Liver (tissue), 9 donors: Measurements from ENCODE around the gene BRAF. TPM values are rescaled to one million over a fixed set of nuclear protein-coding genes. Genes with fewer than 3 reads are reported as not detected.

Experiments
- DNase-seq: peaks from one replicate; pipeline ENCODE4 v3.0.0-alpha.2; 2017; ENCODE audit warnings: low spot score
- H3K27ac ChIP-seq, 2 donors: one replicate each; pipeline ENCODE4 v1.7.0; 2013; ENCODE audit warnings: inconsistent platforms in 2 of 2, low read length in 2 of 2, control low read depth in 1 of 2, low read depth in 1 of 2, mild to moderate bottlenecking in 1 of 2
- H3K27me3 ChIP-seq, 4 donors: one replicate each; pipeline versions ENCODE4 v1.6.1 to v1.7.0; 2013; ENCODE audit warnings: low read length in 3 of 4, inconsistent platforms in 1 of 4, mild to moderate bottlenecking in 1 of 4, moderate library complexity in 1 of 4; ENCODE audit not compliant: control insufficient read depth in 4 of 4, insufficient read depth in 4 of 4
- H3K36me3 ChIP-seq, 4 donors: one replicate each; pipeline versions ENCODE4 v1.6.1 to v1.7.0; 2013; ENCODE audit warnings: low read length in 3 of 4, mild to moderate bottlenecking in 3 of 4, low read depth in 1 of 4, moderate library complexity in 1 of 4; ENCODE audit not compliant: control insufficient read depth in 4 of 4, insufficient read depth in 3 of 4
- H3K4me1 ChIP-seq, 4 donors: one replicate each; pipeline versions ENCODE4 v1.6.1 to v1.7.0; 2013; ENCODE audit warnings: low read length in 3 of 4, mild to moderate bottlenecking in 3 of 4, moderate library complexity in 1 of 4; ENCODE audit not compliant: control insufficient read depth in 4 of 4, insufficient read depth in 4 of 4
- H3K4me3 ChIP-seq, 3 donors: one replicate each; pipeline versions ENCODE4 v1.6.1 to v1.7.0; 2013; ENCODE audit warnings: low read length in 3 of 3, control low read depth in 1 of 3, low read depth in 1 of 3, mild to moderate bottlenecking in 1 of 3
- H3K9ac ChIP-seq, 2 donors: one replicate each; pipeline ENCODE4 v1.7.0; 2013; ENCODE audit warnings: low read length in 2 of 2, mild to moderate bottlenecking in 2 of 2, moderate library complexity in 2 of 2, control low read depth in 1 of 2, low read depth in 1 of 2
- H3K9me3 ChIP-seq, 4 donors: one replicate each; pipeline versions ENCODE4 v1.6.1 to v1.7.0; 2013; ENCODE audit warnings: low read length in 3 of 4; ENCODE audit not compliant: control insufficient read depth in 4 of 4
- EGR1 ChIP-seq, 2 donors: IDR thresholded peaks; 2 replicates each; pipeline ENCODE4 v1.6.1; 2016 to 2018; ENCODE audit warnings: antibody characterized with exemption in 2 of 2, low read depth in 2 of 2
- FOXA1 ChIP-seq: IDR thresholded peaks from 2 replicates; pipeline ENCODE4 v1.6.1; 2016; ENCODE audit warnings: antibody characterized with exemption
- FOXA2 ChIP-seq: IDR thresholded peaks from 2 replicates; pipeline ENCODE4 v1.6.1; 2016; ENCODE audit warnings: antibody characterized with exemption
- GABPA ChIP-seq, 2 donors: IDR thresholded peaks in 1 of 2; conservative IDR thresholded peaks in 1 of 2; 2 replicates each; pipeline ENCODE4 v1.6.1; 2016; ENCODE audit warnings: antibody characterized with exemption in 2 of 2, mild to moderate bottlenecking in 1 of 2, moderate library complexity in 1 of 2
- HNF4A ChIP-seq, 2 donors: conservative IDR thresholded peaks; 2 replicates each; pipeline ENCODE4 v1.6.1; 2016; ENCODE audit warnings: antibody characterized with exemption in 2 of 2, mild to moderate bottlenecking in 2 of 2
- HNF4G ChIP-seq: IDR thresholded peaks from 2 replicates; pipeline ENCODE4 v1.6.1; 2016; ENCODE audit warnings: antibody characterized with exemption
- JUND ChIP-seq, 2 donors: IDR thresholded peaks; 2 replicates each; pipeline ENCODE4 v1.6.1; 2016; ENCODE audit warnings: antibody characterized with exemption in 2 of 2
- NR2F2 ChIP-seq: IDR thresholded peaks from 2 replicates; pipeline ENCODE4 v1.6.1; 2016; ENCODE audit warnings: antibody characterized with exemption
- RAD21 ChIP-seq, 2 donors: IDR thresholded peaks; 2 replicates each; pipeline ENCODE4 v1.6.1; 2016; ENCODE audit warnings: antibody characterized with exemption in 2 of 2, mild to moderate bottlenecking in 2 of 2
- RXRA ChIP-seq, 2 donors: IDR thresholded peaks; 2 replicates each; pipeline ENCODE4 v1.6.1; 2017 to 2018; ENCODE audit warnings: antibody characterized with exemption in 2 of 2, mild to moderate bottlenecking in 1 of 2
- SP1 ChIP-seq: IDR thresholded peaks from 2 replicates; pipeline ENCODE4 v1.6.1; 2018; ENCODE audit warnings: antibody characterized with exemption, mild to moderate bottlenecking
- TAF1 ChIP-seq: conservative IDR thresholded peaks from 2 replicates; pipeline ENCODE4 v1.6.1; 2016; ENCODE audit warnings: antibody characterized with exemption, mild to moderate bottlenecking
- YY1 ChIP-seq: IDR thresholded peaks from 2 replicates; pipeline ENCODE4 v1.6.1; 2016; ENCODE audit warnings: antibody characterized with exemption, mild to moderate bottlenecking
- WGBS: extraction: QIAGEN DNeasy Blood & Tissue Kit; methylation state at CpG from one replicate; pipeline ENCODE4 v1.1.7; 2013; 5-methylcytosine and 5-hydroxymethylcytosine counted together
- polyA plus RNA-seq, 2 donors: library from polyadenylated mRNA; stranded (reverse) in 1 of 2; unstranded in 1 of 2; fragments of 200-250 nt in 1 of 2; fragments of >200 nt in 1 of 2; fragmentation: Nextera tagmentation in 1 of 2; extraction: Ambion mirVana in 1 of 2; gene quantifications; one replicate each; pipeline versions ENCODE4 v1.2.1 to v1.2.3, GENCODE V29; 2013 to 2015
- total RNA-seq, 2 donors: library from RNA; depleted of rRNA; stranded (reverse); fragments of >200 nt; gene quantifications; one replicate each; pipeline ENCODE4 v1.2.3, GENCODE V29; 2014
- TF ChIP-seq, protein P1 (sequence below): fragments of 150-350 bp; IDR thresholded peaks from 2 replicates; pipeline ENCODE4 v1.5.1; 2017; ENCODE audit warnings: improper control_type of control experiment, low read depth, low read length; ENCODE audit not compliant: missing input control
- TF ChIP-seq, protein P2 (sequence below): IDR thresholded peaks from 2 replicates; pipeline ENCODE4 v1.6.1; 2016; ENCODE audit warnings: antibody characterized with exemption
- TF ChIP-seq, protein P3 (sequence below): IDR thresholded peaks from 2 replicates; pipeline ENCODE4 v1.6.1; 2016; ENCODE audit warnings: antibody characterized with exemption, mild to moderate bottlenecking
- TF ChIP-seq, protein P4 (sequence below): IDR thresholded peaks from 2 replicates; pipeline ENCODE4 v1.6.1; 2016; ENCODE audit warnings: antibody characterized with exemption
- donor health status: healthy.
- donor health status: healthy.
- donor health status: healthy.
- donor health status: healthy.
- donor health status: healthy.

BRAF gene
- total and polyA plus RNA-seq, 4 donors: 2.6 to 21.9 (median 14.0) TPM

DNA sequence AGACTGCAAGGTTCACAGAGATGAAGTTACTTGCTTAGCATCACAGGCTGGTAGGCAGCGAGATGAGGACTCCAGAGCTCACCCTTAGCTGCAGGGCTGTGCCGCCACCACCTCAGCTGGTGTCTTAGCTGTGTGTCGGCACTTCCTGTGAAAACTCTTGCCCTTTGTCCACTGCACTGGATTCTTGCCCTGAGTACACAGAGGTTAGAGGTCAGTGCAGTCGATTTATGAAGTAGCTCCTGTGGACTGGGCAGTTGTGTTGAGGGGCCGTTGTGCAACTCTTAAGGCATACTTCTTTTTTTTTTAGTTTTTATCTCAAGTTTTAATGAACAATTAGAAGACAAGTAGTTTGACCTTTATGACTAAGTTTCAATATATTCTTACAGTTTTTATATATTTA is 217.6 kb downstream of the BRAF start:
- H3K4me1 ChIP-seq: peaks cover 0 to 4% (median 2%) of the 10 kb centered on the region in 4 donors
- DNase-seq: no peak
- H3K36me3 ChIP-seq: peaks cover 3 to 25% (median 12%) of the 10 kb centered on the region in 4 donors
- TF ChIP-seq SP1: peak; percentile 45
- peak; percentile 75 for TF ChIP-seq NR2F2
- peak; percentile 91 to 99 for TF ChIP-seq HNF4A (conservative IDR thresholded peaks at IDR 0.05)
- TF ChIP-seq, protein P1, sequence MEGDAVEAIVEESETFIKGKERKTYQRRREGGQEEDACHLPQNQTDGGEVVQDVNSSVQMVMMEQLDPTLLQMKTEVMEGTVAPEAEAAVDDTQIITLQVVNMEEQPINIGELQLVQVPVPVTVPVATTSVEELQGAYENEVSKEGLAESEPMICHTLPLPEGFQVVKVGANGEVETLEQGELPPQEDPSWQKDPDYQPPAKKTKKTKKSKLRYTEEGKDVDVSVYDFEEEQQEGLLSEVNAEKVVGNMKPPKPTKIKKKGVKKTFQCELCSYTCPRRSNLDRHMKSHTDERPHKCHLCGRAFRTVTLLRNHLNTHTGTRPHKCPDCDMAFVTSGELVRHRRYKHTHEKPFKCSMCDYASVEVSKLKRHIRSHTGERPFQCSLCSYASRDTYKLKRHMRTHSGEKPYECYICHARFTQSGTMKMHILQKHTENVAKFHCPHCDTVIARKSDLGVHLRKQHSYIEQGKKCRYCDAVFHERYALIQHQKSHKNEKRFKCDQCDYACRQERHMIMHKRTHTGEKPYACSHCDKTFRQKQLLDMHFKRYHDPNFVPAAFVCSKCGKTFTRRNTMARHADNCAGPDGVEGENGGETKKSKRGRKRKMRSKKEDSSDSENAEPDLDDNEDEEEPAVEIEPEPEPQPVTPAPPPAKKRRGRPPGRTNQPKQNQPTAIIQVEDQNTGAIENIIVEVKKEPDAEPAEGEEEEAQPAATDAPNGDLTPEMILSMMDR: no peak
- peak; percentile 86 for TF ChIP-seq HNF4G
- TF ChIP-seq RXRA (IDR thresholded peaks at IDR 0.05): peak; percentile 50 to 71
- no peak overlapping the region for H3K27ac ChIP-seq
- 54% methylated on average over 5 of the region's 5 CpGs for WGBS
- H3K9me3 ChIP-seq: no peaks in the 10 kb centered on the region
- H3K27me3 ChIP-seq: no peaks in the 10 kb centered on the region
- H3K9ac ChIP-seq: no peak overlapping the region
- H3K4me3 ChIP-seq: no peak overlapping the region

DNA sequence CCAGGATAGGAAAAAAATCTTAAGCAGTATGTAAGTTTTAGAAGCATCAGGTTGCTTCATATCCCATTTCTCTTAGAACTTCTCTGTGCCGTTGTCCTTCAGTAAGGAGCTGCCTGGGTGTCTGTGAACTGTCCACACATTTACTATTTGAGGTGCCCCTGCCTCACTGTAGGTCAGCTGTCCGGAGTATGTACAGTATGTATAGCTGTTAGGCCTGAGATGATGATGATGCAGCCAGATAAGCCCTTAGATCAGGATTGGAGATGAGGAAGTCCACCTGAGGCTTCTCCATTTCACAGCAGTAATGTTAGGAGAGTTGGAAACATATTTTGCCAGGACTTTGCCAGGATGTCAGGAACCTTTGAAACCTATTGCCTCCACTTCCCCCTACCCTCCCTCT is 220.5 kb downstream of the BRAF start:
- Histone ChIP-seq H3K9ac (no peak overlapping the region), H3K4me3 (no peak overlapping the region), H3K36me3 (peaks cover 3 to 25% (median 12%) of the 10 kb centered on the region in 4 donors), H3K4me1 (peaks cover 0 to 7% (median 2%) of the 10 kb centered on the region in 4 donors), H3K9me3 (no peaks in the 10 kb centered on the region), H3K27ac (no peak overlapping the region), H3K27me3 (no peaks in the 10 kb centered on the region)
- no peak for DNase-seq
- WGBS: 96% methylated on average over 2 of the region's 2 CpGs
- TF ChIP-seq, protein P2, sequence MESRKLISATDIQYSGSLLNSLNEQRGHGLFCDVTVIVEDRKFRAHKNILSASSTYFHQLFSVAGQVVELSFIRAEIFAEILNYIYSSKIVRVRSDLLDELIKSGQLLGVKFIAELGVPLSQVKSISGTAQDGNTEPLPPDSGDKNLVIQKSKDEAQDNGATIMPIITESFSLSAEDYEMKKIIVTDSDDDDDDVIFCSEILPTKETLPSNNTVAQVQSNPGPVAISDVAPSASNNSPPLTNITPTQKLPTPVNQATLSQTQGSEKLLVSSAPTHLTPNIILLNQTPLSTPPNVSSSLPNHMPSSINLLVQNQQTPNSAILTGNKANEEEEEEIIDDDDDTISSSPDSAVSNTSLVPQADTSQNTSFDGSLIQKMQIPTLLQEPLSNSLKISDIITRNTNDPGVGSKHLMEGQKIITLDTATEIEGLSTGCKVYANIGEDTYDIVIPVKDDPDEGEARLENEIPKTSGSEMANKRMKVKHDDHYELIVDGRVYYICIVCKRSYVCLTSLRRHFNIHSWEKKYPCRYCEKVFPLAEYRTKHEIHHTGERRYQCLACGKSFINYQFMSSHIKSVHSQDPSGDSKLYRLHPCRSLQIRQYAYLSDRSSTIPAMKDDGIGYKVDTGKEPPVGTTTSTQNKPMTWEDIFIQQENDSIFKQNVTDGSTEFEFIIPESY: no peak
- TF ChIP-seq GABPA (IDR thresholded peaks at IDR 0.05 in 1 of 2, conservative IDR thresholded peaks at IDR 0.05 in 1 of 2): no peak
- TF ChIP-seq EGR1 (IDR thresholded peaks at IDR 0.05; ENCODE audit: low read depth in 2 of 2): no peak

DNA sequence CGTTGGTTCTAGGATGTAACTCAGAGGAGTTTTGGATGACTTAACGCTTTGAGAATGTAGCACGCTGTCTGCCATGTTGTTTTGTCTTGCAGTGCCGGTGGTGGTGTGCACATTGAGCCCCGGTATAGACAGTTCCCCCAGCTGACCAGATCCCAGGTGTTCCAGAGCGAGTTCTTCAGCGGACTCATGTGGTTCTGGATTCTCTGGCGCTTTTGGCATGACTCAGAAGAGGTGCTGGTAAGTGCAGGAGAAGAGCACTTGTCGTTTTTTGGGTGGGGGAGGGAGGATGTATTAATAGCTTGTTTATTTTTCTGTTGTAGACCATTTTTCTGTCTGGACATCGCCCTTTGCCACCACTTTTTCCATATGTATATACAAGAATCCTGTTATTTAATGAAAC is 222.0 kb downstream of the BRAF start:
- no peak overlapping the region for H3K9ac ChIP-seq
- H3K9me3 ChIP-seq: no peaks in the 10 kb centered on the region
- TF ChIP-seq GABPA (IDR thresholded peaks at IDR 0.05 in 1 of 2, conservative IDR thresholded peaks at IDR 0.05 in 1 of 2): no peak
- no peaks in the 10 kb centered on the region for H3K27me3 ChIP-seq
- peaks cover 5 to 12% (median 8%) of the 10 kb centered on the region in 4 donors for H3K4me1 ChIP-seq
- H3K36me3 ChIP-seq: peaks cover 3 to 25% (median 12%) of the 10 kb centered on the region in 4 donors
- no peak overlapping the region for H3K4me3 ChIP-seq
- DNase-seq: no peak
- H3K27ac ChIP-seq: no peak overlapping the region
- 94% methylated on average over 10 of the region's 10 CpGs for WGBS

DNA sequence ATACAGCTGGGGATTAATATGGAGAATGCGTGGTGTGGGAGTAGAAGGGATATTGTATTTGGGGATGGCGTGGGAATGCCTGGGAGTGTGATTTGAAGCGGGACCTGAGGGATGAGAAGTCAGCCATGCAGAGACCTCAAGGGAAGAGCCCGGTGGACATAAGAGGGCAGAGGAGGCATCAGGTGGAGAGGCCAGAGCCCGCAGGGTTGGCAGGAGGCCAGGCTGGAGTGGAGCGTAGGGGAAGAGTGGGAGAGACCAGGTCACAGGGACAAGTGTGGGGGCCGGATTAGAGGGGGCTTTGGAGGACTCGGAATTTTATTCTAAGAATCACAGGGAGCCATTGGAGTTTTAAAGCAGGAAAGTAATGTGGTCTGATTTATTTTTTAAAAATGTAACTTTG is 226.3 kb downstream of the BRAF start:
- WGBS: 90% methylated on average over 8 of the region's 8 CpGs
- TF ChIP-seq, protein P3, sequence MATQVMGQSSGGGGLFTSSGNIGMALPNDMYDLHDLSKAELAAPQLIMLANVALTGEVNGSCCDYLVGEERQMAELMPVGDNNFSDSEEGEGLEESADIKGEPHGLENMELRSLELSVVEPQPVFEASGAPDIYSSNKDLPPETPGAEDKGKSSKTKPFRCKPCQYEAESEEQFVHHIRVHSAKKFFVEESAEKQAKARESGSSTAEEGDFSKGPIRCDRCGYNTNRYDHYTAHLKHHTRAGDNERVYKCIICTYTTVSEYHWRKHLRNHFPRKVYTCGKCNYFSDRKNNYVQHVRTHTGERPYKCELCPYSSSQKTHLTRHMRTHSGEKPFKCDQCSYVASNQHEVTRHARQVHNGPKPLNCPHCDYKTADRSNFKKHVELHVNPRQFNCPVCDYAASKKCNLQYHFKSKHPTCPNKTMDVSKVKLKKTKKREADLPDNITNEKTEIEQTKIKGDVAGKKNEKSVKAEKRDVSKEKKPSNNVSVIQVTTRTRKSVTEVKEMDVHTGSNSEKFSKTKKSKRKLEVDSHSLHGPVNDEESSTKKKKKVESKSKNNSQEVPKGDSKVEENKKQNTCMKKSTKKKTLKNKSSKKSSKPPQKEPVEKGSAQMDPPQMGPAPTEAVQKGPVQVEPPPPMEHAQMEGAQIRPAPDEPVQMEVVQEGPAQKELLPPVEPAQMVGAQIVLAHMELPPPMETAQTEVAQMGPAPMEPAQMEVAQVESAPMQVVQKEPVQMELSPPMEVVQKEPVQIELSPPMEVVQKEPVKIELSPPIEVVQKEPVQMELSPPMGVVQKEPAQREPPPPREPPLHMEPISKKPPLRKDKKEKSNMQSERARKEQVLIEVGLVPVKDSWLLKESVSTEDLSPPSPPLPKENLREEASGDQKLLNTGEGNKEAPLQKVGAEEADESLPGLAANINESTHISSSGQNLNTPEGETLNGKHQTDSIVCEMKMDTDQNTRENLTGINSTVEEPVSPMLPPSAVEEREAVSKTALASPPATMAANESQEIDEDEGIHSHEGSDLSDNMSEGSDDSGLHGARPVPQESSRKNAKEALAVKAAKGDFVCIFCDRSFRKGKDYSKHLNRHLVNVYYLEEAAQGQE: no peak
- TF ChIP-seq FOXA1 (no peak), JUND (IDR thresholded peaks at IDR 0.05) (no peak), HNF4A (conservative IDR thresholded peaks at IDR 0.05) (no peak), FOXA2 (no peak), RXRA (IDR thresholded peaks at IDR 0.05) (no peak), GABPA (IDR thresholded peaks at IDR 0.05 in 1 of 2, conservative IDR thresholded peaks at IDR 0.05 in 1 of 2) (no peak), SP1 (no peak), HNF4G (no peak), TAF1 (no peak), RAD21 (IDR thresholded peaks at IDR 0.05) (no peak), YY1 (no peak)
- TF ChIP-seq, protein P4, sequence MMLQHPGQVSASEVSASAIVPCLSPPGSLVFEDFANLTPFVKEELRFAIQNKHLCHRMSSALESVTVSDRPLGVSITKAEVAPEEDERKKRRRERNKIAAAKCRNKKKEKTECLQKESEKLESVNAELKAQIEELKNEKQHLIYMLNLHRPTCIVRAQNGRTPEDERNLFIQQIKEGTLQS: no peak
- Histone ChIP-seq H3K27me3 (no peaks in the 10 kb centered on the region), H3K36me3 (peaks cover 0 to 3% (median 1%) of the 10 kb centered on the region in 4 donors), H3K4me1 (peaks cover 7 to 23% (median 15%) of the 10 kb centered on the region in 4 donors), H3K9me3 (no peaks in the 10 kb centered on the region), H3K9ac (no peak overlapping the region), H3K4me3 (no peak overlapping the region), H3K27ac (no peak overlapping the region)
- DNase-seq: no peak
